Jurkat, Clone E6-1 (cell line): ENCODE results near the gene NKD2.
"Not testable (repeated sequence)": the region's sequence is repeated elsewhere in the genome, so short reads cannot be mapped to it uniquely, and the experiment has no call there.

ENCODE experiments used
- DNase-seq: peaks from one replicate; pipeline ENCODE4 v3.0.0-alpha.2; 2011; ENCODE audit warnings: low read depth, low spot score
- H3K4me3 ChIP-seq: 2 replicates; pipeline ENCODE4 v1.5.1; 2011; ENCODE audit warnings: mild to moderate bottlenecking, low read length, control low read depth, moderate library complexity

Gene NKD2

DNA sequence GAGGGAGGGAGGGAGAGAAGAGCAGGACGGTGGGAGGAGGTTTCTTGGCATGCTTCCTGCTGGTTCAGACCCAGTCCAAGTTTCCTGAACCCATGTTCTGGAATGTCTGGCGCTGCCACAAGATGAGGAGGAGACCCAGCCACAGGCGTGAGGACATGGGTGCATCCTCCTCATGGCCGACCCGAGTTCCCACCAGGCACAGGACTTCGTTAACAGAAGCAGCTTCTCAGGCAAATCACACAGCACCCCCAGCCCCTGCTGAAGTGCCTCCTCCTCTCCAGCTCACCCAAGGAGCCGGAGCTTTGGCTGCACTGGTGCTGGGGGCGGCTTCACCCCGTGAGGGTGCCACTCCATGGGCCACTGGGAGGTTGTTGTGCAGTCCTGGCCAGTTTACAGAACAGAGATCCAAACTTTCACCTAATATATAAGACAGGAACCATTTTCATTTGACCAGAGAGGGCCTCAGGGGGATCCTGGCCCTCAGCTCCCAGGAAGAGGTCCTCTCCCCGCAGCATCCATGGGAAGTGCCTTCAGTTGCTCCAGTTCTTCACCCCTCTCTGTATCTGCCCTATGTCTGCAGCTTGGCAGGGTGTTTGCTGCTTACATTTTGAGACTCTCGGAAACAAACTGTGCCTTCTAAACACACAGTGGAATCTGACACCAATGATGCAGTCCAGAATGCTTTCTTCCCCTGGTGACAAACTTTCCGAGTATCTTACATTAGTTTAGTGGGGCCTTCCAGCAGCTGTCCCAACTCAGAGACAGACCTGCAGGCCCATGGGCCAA is 10.2 kb upstream of the NKD2 start:
- no peak overlapping the region for H3K4me3 ChIP-seq
- no peak for DNase-seq

GRCh38 chr5:999032-999501 is 9.5 kb upstream of the NKD2 start:
- DNase-seq: no peak
- H3K4me3 ChIP-seq: no peak overlapping the region

GRCh38 chr5:999724-1000123 is 8.9 kb upstream of the NKD2 start:
- H3K4me3 ChIP-seq: no peak overlapping the region
- no peak for DNase-seq

GRCh38 chr5:1000329-1000728 is 8.3 kb upstream of the NKD2 start:
- no peak overlapping the region for H3K4me3 ChIP-seq
- DNase-seq: no peak

DNA sequence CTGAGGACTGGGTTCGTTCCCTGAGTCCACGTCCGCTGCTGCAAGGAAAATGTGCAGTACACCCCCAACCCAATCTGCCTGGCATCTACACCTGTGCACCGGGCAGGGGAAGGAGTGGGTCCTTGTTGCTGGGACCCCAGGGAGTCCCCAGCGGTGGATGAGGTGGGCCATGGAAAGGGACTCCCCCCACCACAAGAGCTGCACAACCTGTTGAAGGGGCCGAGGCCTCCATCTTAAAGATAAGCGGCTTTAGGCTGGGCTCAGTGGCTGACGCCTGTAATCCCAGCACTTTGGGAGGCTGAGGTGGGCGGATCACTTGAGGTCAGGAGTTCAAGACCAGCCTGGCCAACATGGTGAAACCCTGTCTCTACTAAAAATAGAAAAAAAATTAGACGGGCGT is 7.8 kb upstream of the NKD2 start:
- not testable (repeated sequence) for DNase-seq, H3K4me3 ChIP-seq

- DNase-seq: no peak
- H3K4me3 ChIP-seq: no peak overlapping the region
These were observed 7.0 kb upstream of the NKD2 start for GRCh38 chr5:1001406-1002270.

GRCh38 chr5:1002271-1002546 is 6.4 kb upstream of the NKD2 start:
- DNase-seq: no peak
- H3K4me3 ChIP-seq: no peak overlapping the region

DNA sequence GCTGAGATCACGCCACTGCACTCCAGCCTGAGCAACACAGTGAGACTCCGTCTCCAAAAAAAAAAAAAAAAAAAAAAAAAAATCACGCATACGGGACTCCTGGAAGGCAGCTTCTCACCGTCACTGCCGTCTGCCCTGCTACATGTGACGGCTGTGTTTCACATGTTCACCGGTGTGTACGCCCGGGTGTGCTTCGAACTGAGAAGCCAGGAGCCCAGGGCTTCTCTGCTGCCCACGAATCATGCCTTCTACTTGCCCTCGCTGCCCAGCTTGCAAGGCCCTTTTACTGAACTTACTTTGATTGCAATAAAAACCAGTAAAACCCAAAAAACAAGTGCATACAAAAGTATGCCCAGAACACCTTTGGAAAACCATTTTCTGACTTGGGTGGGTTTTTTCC is 5.8 kb upstream of the NKD2 start:
- no peak overlapping the region for H3K4me3 ChIP-seq
- DNase-seq: no peak

DNA sequence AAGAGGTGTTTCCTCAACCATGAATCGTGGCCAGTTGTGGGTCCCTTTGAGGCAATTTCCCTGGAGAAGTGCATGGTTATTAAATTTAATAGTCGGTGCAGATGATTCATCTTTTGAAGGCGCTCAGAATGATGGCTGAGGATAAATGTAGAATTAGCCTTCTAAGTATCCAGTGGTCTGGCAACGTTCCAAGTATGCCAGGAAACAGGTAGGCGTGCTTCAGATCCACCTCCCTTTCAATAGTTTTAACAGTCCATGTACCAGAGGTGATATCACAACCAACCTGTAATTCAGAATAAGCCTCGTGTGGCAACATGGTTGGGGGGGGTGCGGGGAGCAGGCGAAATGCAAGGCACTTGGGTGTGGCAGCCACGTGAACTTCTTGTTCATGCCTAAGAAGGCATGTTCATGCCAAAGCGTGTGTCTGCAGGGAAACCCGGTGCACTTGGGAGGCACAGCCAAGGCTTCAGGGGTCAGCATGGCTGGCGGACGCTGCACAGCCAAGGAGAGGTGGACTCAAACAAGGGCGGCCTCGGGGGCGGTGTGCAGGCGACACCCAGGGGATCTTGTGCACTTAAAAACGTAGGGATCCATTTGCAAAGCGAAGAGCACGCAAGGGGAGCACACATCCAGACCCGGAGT is 5.2 kb upstream of the NKD2 start:
- no peak overlapping the region for H3K4me3 ChIP-seq
- no peak for DNase-seq

GRCh38 chr5:1004461-1005248 is 3.9 kb upstream of the NKD2 start:
- peak; percentile 60 for DNase-seq
- H3K4me3 ChIP-seq: peak overlapping the region; percentile 44

GRCh38 chr5:1005249-1005851 is 3.3 kb upstream of the NKD2 start:
- no peak for DNase-seq
- H3K4me3 ChIP-seq: peak overlapping the region; percentile 44

GRCh38 chr5:1005904-1006655 is 2.5 kb upstream of the NKD2 start:
- no peak for DNase-seq
- no peak overlapping the region for H3K4me3 ChIP-seq

DNA sequence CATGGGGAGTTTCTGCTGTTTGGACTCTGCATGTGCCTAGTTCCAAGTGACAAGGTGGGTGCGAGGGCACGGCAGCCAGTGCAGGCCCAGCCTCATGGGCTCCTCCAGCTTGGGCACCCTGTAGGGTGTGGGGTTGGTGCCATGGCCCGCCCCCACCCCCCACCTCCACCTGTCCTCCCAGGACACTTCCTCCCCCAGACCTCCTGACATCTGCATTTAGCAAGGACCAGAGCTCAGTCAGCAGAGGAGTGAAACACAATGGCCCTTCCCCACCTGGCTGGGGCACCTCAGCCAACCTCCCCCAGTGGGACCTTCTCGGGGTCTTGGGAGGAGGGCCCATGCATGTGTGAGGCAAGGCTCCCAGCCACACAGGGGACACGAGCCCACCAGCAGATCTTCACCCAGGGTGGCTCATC is 1.9 kb upstream of the NKD2 start:
- DNase-seq: no peak
- H3K4me3 ChIP-seq: no peak overlapping the region

DNA sequence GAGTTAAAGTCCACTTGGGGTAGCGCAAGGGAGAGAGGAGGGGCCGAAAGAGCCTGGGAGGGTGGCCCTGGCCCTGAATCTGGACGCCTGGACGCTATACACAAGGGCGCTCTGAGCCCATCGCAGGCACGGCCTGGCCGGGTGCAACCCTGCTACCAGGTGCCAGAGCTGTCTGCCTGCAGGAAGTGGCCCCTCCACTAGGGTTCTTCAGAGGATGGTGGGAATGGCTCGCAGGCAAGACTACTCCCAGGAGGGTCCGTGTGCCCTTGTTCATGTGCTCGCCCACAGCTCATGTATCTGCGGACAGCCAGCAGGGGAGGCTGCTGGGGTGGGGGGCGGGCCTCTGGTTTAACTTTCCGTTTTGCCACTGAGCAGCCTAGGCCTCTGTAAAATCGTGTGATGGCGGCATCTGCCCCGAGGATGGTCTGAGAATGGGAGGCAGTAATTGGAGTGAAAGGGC is 1.4 kb upstream of the NKD2 start:
- DNase-seq: no peak
- H3K4me3 ChIP-seq: no peak overlapping the region

DNA sequence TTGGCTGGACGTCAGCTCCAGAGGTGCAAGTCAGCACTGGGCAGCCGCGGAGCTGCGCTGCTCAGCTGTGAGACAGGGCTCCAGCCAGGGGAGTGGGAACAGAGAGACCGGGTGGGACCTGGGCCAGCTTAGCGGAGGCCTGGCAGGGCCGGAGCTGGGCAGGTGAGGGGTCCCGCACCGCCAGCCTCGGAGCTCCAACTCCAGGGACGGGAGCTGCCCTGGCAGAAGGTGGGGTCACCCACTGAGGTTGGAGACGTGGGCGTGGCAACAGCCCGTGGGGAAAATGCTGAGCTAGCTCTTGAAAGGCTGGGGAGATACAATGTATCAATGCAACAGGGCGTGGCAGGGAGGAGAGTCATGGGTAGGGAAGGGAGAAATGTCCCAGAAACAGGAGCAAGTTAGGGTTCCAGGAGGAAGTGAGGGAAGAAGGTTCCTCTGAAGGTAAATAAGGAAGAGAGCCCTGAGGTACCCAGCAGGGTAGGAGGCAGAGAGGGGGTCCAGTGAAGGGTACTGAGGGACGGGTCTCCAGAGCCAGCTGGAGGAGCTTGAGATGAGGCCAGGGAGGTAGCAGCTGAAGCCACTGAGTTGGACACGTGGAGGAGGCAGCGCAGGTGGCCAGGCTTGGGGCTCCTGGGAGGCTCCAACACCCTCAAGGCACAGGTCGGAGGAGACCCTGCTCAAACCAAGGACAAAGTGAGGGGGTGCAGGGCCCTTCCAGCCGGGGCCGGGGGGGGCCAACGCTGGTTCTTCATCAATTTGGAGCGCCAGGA is 736 bp upstream of the NKD2 start:
- H3K4me3 ChIP-seq: peak overlapping the region; percentile 67
- no peak for DNase-seq

DNA sequence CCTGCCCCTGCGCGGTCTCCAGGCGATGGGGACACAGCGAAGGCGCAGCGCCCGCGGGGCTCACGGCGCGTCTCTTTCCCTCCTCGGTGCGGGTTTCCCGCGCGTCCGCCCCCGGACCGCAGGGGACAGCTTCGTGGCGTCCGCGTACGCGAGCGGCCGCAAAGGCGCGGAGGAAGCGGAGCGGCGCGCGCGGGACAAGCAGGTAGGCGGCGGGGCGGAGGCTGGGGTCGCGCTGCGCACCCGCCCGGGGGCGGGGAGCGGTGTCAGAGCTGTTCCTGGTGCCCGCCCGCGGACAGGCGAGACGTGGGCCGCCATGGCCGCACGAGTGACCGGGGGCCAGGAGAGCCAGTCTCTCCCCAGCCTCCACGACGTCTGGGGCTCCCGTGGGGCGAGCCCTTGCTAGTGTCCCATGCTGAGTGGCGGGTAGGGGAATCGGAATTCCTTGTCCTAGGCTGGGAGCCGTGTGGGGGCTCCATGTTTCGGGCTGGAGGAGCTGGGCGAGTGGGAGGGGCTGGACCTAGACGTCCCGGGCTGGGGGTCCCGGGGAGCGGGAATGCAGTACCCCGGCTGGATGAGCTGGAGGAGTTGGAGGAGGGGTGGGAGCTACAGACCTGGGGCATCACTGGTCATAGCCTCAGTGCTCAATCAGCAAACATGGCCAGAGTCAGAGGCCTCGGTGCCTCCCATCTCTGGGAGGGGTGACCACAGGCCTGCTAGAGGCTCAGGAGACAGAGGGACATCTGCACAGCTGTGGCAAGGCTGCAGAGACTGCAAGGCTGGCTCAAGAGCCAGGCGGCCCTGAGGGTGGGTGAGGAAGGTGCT is 968 bp downstream of the NKD2 start:
- peak overlapping the region; percentile 67 for H3K4me3 ChIP-seq
- DNase-seq: no peak

GRCh38 chr5:1010181-1010510 is 1.5 kb downstream of the NKD2 start:
- peak overlapping the region; percentile 67 for H3K4me3 ChIP-seq
- no peak for DNase-seq
